PC-9 (cell line): Measurements from ENCODE around the gene CPS1. TPM values are rescaled to one million over a fixed set of nuclear protein-coding genes. Genes with fewer than 3 reads are reported as not detected.

Experiments used
- BruUV-seq: library from RNA; stranded (reverse); fragments of 400-500 nt; replicated peaks from 2 replicates; lab custom pipeline; 2021; lab: Mats Ljungman, UMichigan
- CTCF ChIA-PET: fragments of 300-600 bp; sonication (Branson Sonifier 250); formaldehyde crosslinking; loops from one replicate; lab custom pipeline; 2022; ENCODE audit warnings: antibody characterized with exemption; lab: Charles Lee
- POLR2A ChIA-PET: fragments of 300-600 bp; sonication (Branson Sonifier 250); formaldehyde crosslinking; loops from one replicate; lab custom pipeline; 2022; ENCODE audit warnings: antibody characterized with exemption; ENCODE audit not compliant: unreplicated experiment; lab: Charles Lee
- DNase-seq, 2 experiments: peaks; one replicate each; pipeline versions ENCODE4 v3.0.0 to v3.0.0-alpha.2; 2015 to 2022; ENCODE audit warnings: mixed read lengths in 1 of 2
- H2AFZ ChIP-seq: fragments of 200-600 bp; sonication (generic); 2 replicates; pipeline ENCODE4 v1.8.1; 2017; ENCODE audit warnings: antibody characterized with exemption
- H3F3A ChIP-seq: fragments of 200-600 bp; sonication (generic); 2 replicates; pipeline ENCODE4 v1.8.1; 2017; ENCODE audit warnings: antibody characterized with exemption, mild to moderate bottlenecking, low read depth; ENCODE audit not compliant: insufficient read depth
- H3K27ac ChIP-seq: fragments of 200-600 bp; sonication (generic); 2 replicates; pipeline ENCODE4 v1.6.1; 2016; ENCODE audit warnings: mixed run types
- H3K27me3 ChIP-seq: fragments of 200-600 bp; sonication (generic); 2 replicates; pipeline ENCODE4 v1.6.1; 2016; ENCODE audit warnings: low read depth, mixed run types; ENCODE audit not compliant: insufficient read depth
- H3K36me3 ChIP-seq: fragments of 200-600 bp; sonication (generic); 2 replicates; pipeline ENCODE4 v1.6.1; 2016; ENCODE audit warnings: low read depth, mixed run types
- H3K4me1 ChIP-seq: fragments of 200-600 bp; sonication (generic); replicated peaks from 2 replicates; pipeline ENCODE4 v1.6.1; 2016; ENCODE audit warnings: mixed run types; ENCODE audit not compliant: insufficient read depth
- H3K4me2 ChIP-seq: fragments of 200-600 bp; sonication (generic); 2 replicates; pipeline ENCODE4 v1.6.1; 2017; ENCODE audit warnings: mixed run types
- H3K4me3 ChIP-seq: fragments of 200-600 bp; sonication (generic); 2 replicates; pipeline ENCODE4 v1.6.1; 2016; ENCODE audit warnings: mixed run types
- H3K79me2 ChIP-seq: fragments of 200-600 bp; sonication (generic); 2 replicates; pipeline ENCODE4 v1.6.1; 2017; ENCODE audit warnings: low read depth, mixed run types
- H3K9me2 ChIP-seq: fragments of 200-600 bp; sonication (generic); 2 replicates; pipeline ENCODE4 v1.8.1; 2017; ENCODE audit warnings: mild to moderate bottlenecking; ENCODE audit not compliant: insufficient read depth
- H3K9me3 ChIP-seq: fragments of 200-600 bp; sonication (generic); 2 replicates; pipeline ENCODE4 v1.8.1; 2016; ENCODE audit warnings: low read depth; ENCODE audit not compliant: insufficient read depth
- H4K20me1 ChIP-seq: fragments of 200-600 bp; sonication (generic); 2 replicates; pipeline ENCODE4 v1.8.1; 2017; ENCODE audit not compliant: insufficient read depth
- CTCF ChIP-seq: fragments of 200-600 bp; sonication (generic); conservative IDR thresholded peaks from 2 replicates; pipeline ENCODE4 v1.6.1; 2017; ENCODE audit warnings: mixed run types, antibody characterized with exemption, mild to moderate bottlenecking, moderate library complexity
- EZH2 ChIP-seq: fragments of 200-600 bp; sonication (generic); IDR thresholded peaks from 2 replicates; pipeline ENCODE4 v1.8.0; 2017; ENCODE audit warnings: antibody characterized with exemption, low read depth
- intact Hi-C: fragments of 100-400 bp; cut with micrococcal nuclease; formaldehyde crosslinking; loops from one replicate; pipeline ENCODE4 v1.10.0; 2022; ENCODE audit not compliant: unreplicated experiment
- total RNA-seq: library from RNA; stranded (reverse); gene quantifications from 2 replicates; pipeline ENCODE4 v1.2.3, GENCODE V29; 2021

The CPS1 gene
- total RNA-seq, 1 experiment from 2014 or later: 27.5 TPM

- DNase-seq: no peak
- Histone ChIP-seq H3K36me3 (no peaks in the 10 kb centered on the region), H3K9me2 (no peaks in the 10 kb centered on the region), H3K4me2 (no peak overlapping the region), H3K9me3 (no peaks in the 10 kb centered on the region), H3K27ac (no peak overlapping the region), H3K27me3 (no peaks in the 10 kb centered on the region), H3K79me2 (no peaks in the 10 kb centered on the region), H2AFZ (no peak overlapping the region), H4K20me1 (no peaks in the 10 kb centered on the region), H3K4me1 (no peaks in the 10 kb centered on the region), H3F3A (no peaks in the 10 kb centered on the region), H3K4me3 (no peak overlapping the region)
- no TSS peak for BruUV-seq
- intact Hi-C loops: no loop called here
- POLR2A ChIA-PET: no interaction called here
- TF ChIP-seq EZH2 (no peak), CTCF (no peak)
- CTCF ChIA-PET: no interaction called here
These were observed 119.7 kb downstream of the CPS1 start for GRCh38 chr2:210676067-210676466.

GRCh38 chr2:210681491-210681890 is 125.1 kb downstream of the CPS1 start:
- Histone ChIP-seq H3K36me3 (no peaks in the 10 kb centered on the region), H3K4me2 (no peak overlapping the region), H3K4me3 (no peak overlapping the region), H3K9me2 (no peaks in the 10 kb centered on the region), H3F3A (no peaks in the 10 kb centered on the region), H3K27me3 (no peaks in the 10 kb centered on the region), H3K9me3 (no peaks in the 10 kb centered on the region), H2AFZ (no peak overlapping the region), H4K20me1 (no peaks in the 10 kb centered on the region), H3K4me1 (no peaks in the 10 kb centered on the region), H3K79me2 (no peaks in the 10 kb centered on the region), H3K27ac (no peak overlapping the region)
- no TSS peak for BruUV-seq
- intact Hi-C loops: no loop called here
- TF ChIP-seq EZH2 (no peak), CTCF (no peak)
- ChIA-PET POLR2A (interaction anchor here (0.6 kb wide), 1 partner anchor 1257 kb away, joined by 3 read pairs; the partner anchor contains the start of gene MAP2), CTCF (no interaction called here)
- DNase-seq: no peak

- Histone ChIP-seq H2AFZ (no peak overlapping the region), H4K20me1 (no peaks in the 10 kb centered on the region), H3K36me3 (no peaks in the 10 kb centered on the region), H3K27ac (no peak overlapping the region), H3K4me3 (no peak overlapping the region), H3K79me2 (no peaks in the 10 kb centered on the region), H3K9me2 (no peaks in the 10 kb centered on the region), H3K4me1 (no peaks in the 10 kb centered on the region), H3K27me3 (no peaks in the 10 kb centered on the region), H3K9me3 (no peaks in the 10 kb centered on the region), H3K4me2 (no peak overlapping the region), H3F3A (no peaks in the 10 kb centered on the region)
- no peak for DNase-seq
- POLR2A ChIA-PET: no interaction called here
- TF ChIP-seq EZH2 (no peak), CTCF (no peak)
- intact Hi-C loops: no loop called here
- CTCF ChIA-PET: no interaction called here
- no TSS peak for BruUV-seq
These were observed 130.0 kb downstream of the CPS1 start for GRCh38 chr2:210686401-210686800.
